Heart right ventricle (tissue), 16 donors: Measurements from ENCODE around the gene AKAP13. TPM values are rescaled to one million over a fixed set of nuclear protein-coding genes. Genes with fewer than 3 reads are reported as not detected.
A peak's percentile ranks its signal among the peaks of the same experiment; 100 is the strongest.

Experiments used
- ATAC-seq, 8 donors: fragments of 200-7000 bp; cut with Tn5 transposase; one replicate each; pipeline ENCODE4 v1.9.1; 2020; ENCODE audit warnings: mild to moderate bottlenecking in 8 of 8, moderate library complexity in 8 of 8, moderate number of reproducible peaks in 1 of 8
- DNase-seq, 2 donors: peaks; one replicate each; pipeline ENCODE4 v3.0.0-alpha.2; 2020
- H3K27ac ChIP-seq, 10 donors: fragments of 200-600 bp; sonication (generic) in 2 of 10; one replicate each; pipeline versions ENCODE4 v1.5.0 to v1.8.0; 2020 to 2022; ENCODE audit warnings: mild to moderate bottlenecking in 3 of 10
- H3K27me3 ChIP-seq, 7 donors: fragments of 200-600 bp; one replicate each; pipeline ENCODE4 v1.8.0; 2021 to 2022; ENCODE audit warnings: mild to moderate bottlenecking in 2 of 7
- H3K36me3 ChIP-seq, 9 donors: fragments of 200-600 bp; sonication (generic) in 1 of 9; one replicate each; pipeline versions ENCODE4 v1.5.0 to v1.8.0; 2020 to 2022; ENCODE audit warnings: mild to moderate bottlenecking in 2 of 9
- H3K4me1 ChIP-seq, 9 donors: fragments of 200-600 bp; sonication (generic) in 1 of 9; one replicate each; pipeline versions ENCODE4 v1.5.0 to v1.8.0; 2020 to 2022; ENCODE audit warnings: mild to moderate bottlenecking in 4 of 9
- H3K4me3 ChIP-seq, 10 donors: fragments of 200-600 bp; sonication (generic) in 2 of 10; one replicate each; pipeline versions ENCODE4 v1.5.0 to v1.8.0; 2020 to 2022; ENCODE audit warnings: mild to moderate bottlenecking in 7 of 10, moderate library complexity in 2 of 10
- H3K9me3 ChIP-seq, 11 donors: fragments of 200-600 bp in 10 of 11; sonication (generic) in 2 of 11; one replicate each; pipeline versions ENCODE4 v1.5.0 to v1.8.0; 2013 to 2022; ENCODE audit warnings: mild to moderate bottlenecking in 2 of 11, control low read depth in 1 of 11, moderate library complexity in 1 of 11
- WGBS, 2 donors: extraction: QIAGEN DNeasy Blood & Tissue Kit; methylation state at CpG; one replicate each; pipeline ENCODE4 v1.1.7; 2013; ENCODE audit warnings: inconsistent platforms in 1 of 2; 5-methylcytosine and 5-hydroxymethylcytosine counted together
- intact Hi-C, 10 donors: fragments of 100-400 bp; cut with DNase I; formaldehyde crosslinking; loops; one replicate each; pipeline versions ENCODE4 v1.11.1 to v1.14.2; 2022
- polyA plus RNA-seq, 2 donors: library from polyadenylated mRNA; stranded (reverse); fragments of 200-250 nt; gene quantifications; one replicate each; pipeline ENCODE4 v1.2.3, GENCODE V29; 2013
- total RNA-seq, 10 donors: library from RNA; stranded (reverse); fragmentation: NEBNext Ultra II Directional in 3 of 10; extraction: Animal tissue kit (Norgen Biotek cat#: 25700) in 3 of 10; gene quantifications; one replicate each; pipeline versions ENCODE4 v1.2.1 to v1.2.4, GENCODE V29; 2021 to 2023
- TF ChIP-seq, protein P1 (sequence below), 9 donors: fragments of 200-600 bp; sonication (generic) in 2 of 9; IDR thresholded peaks; one replicate each; pipeline versions ENCODE4 v1.5.0 to v1.8.0; 2021 to 2022; ENCODE audit warnings: antibody characterized with exemption in 9 of 9, mild to moderate bottlenecking in 5 of 9, moderate library complexity in 1 of 9
- donor health status: Arrhythmogenic right ventricular cardiomyopathy.
- donor health status: ischemic (EF 13 %, LVEDD 7.1; RV severe dilation, severe dysfunction).
- donor health status: healthy with polysubstance abuse.
- donor health status: DM: no; HTN: yes; CAD: no.
- donor health status: DM: no; HTN: no; CAD: no.
- donor health status: ischemic (EF 25% LVEDD 6.9; RV normal size, moderate dysfunction).
- donor health status: ischemic (EF 25% LVEDD 5.7; RV mildly dilated, moderate dysfunction).
- donor health status: healthy.
- donor health status: DM: yes; HTN: yes; CAD: no.
- donor health status: Ischemic cardiomyopathy.
- donor health status: ischemic (EF 35%, LVEDD 5.7; RV mildly dilated, moderate dysfunction).
- donor health status: nonischemic (EF 11% LVEDD 7.7; RV severe dilation, severe dysfunction).
- donor health status: DM: yes; HTN: yes; CAD: no.
- donor health status: PGD.
- donor health status: ischemic (EF 29% LVEDD 5.4; RV normal size, mild dysfunction).
- donor health status: nonischemic (EF 23%, LVEDD 6.1; RV moderate dilation, normal function).

Gene AKAP13
- total and polyA plus RNA-seq, 12 donors: 89.3 to 645 (median 480) TPM

DNA sequence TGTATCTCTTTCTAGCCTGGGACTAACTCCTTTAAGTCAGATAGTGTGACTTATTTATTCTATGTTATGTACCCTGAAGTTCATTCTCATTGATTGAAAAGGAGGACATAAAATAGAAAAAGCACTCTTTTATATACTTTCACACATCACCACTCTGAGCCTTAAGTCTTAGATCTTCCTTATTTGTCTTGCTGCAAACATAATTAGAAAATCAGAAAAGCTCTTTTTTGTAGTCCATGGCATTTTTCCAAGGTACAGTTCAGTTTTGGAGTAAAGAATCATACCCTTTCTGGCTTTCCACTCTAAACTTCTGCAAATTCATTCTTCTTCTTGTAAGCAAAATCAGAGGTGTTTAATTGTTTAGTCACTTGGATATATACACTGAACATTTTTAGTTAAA, 75.5 kb downstream of the AKAP13 start:
- H3K27me3 ChIP-seq: no peaks in the 10 kb centered on the region
- ATAC-seq (no peak), DNase-seq (no peak)
- TF ChIP-seq, protein P1, sequence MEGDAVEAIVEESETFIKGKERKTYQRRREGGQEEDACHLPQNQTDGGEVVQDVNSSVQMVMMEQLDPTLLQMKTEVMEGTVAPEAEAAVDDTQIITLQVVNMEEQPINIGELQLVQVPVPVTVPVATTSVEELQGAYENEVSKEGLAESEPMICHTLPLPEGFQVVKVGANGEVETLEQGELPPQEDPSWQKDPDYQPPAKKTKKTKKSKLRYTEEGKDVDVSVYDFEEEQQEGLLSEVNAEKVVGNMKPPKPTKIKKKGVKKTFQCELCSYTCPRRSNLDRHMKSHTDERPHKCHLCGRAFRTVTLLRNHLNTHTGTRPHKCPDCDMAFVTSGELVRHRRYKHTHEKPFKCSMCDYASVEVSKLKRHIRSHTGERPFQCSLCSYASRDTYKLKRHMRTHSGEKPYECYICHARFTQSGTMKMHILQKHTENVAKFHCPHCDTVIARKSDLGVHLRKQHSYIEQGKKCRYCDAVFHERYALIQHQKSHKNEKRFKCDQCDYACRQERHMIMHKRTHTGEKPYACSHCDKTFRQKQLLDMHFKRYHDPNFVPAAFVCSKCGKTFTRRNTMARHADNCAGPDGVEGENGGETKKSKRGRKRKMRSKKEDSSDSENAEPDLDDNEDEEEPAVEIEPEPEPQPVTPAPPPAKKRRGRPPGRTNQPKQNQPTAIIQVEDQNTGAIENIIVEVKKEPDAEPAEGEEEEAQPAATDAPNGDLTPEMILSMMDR (IDR thresholded peaks at IDR 0.05): no peak
- H3K4me1 ChIP-seq: peaks cover 5 to 91% (median 44%) of the 10 kb centered on the region in 9 donors
- no peak overlapping the region for H3K4me3 ChIP-seq
- no peaks in the 10 kb centered on the region for H3K36me3 ChIP-seq
- H3K27ac ChIP-seq: no peak overlapping the region
- peaks cover 0 to 11% (median 5%) of the 10 kb centered on the region in 11 donors for H3K9me3 ChIP-seq
- intact Hi-C loops: no loop called here

DNA sequence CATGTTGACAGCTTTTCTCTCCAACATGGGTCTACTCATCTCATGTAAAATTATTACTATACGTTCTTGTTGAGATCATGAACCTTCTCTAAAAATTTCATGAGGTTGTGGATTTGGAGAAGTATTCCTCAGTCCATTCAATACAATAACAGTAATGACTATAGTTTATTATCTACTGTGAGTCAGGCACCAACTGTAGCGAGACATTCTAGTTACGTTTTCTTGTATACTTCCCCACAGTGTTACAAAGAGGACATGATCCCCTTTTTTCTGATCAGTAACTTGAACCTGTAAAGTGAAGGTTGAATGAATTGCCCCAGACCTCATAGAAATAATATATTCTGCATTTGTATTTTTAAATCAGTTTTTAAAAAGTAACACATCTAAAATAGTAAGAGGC, 76.4 kb downstream of the AKAP13 start:
- ATAC-seq: no peak
- Histone ChIP-seq H3K36me3 (no peaks in the 10 kb centered on the region), H3K4me3 (no peak overlapping the region), H3K4me1 (peaks cover 5 to 97% (median 49%) of the 10 kb centered on the region in 9 donors), H3K27me3 (no peaks in the 10 kb centered on the region), H3K27ac (peak overlapping the region in 1 of 10 donors; percentile 57), H3K9me3 (peaks cover 0 to 2% (median 0%) of the 10 kb centered on the region in 11 donors)
- TF ChIP-seq, protein P1 (IDR thresholded peaks at IDR 0.05): no peak
- WGBS, 2 donors: 78 to 84% methylated on average over 3 of the region's 3 CpGs
- DNase-seq: no peak
- intact Hi-C loops: no loop called here

DNA sequence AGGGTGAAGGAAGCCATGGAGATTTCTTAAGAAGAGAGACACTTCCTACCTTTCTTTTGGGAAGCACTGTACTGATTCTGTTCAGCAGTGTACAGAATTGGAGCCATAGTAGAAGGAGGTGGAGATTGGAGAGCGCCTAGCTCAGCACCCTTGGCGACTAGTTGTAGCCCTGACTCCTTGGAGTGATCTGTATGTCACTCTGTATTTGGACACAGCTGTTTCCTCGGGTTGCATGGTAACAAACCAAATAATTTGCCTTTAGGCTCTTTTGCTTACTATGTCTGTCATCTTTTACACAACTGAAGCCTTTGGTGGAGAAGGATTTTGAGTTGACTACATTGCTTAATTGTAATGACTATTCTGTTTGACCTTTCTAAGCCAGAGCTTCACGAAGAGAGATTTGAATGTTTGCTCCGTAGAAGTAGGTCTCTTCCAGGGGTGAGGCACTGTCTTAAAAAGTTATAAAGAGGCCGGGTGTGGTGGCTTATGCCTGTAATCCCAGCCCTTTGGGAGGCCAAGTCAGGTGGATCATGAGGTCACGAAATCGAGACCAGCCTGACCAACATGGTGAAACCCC, 77.1 kb downstream of the AKAP13 start:
- intact Hi-C loops: no loop called here
- 67 to 70% methylated on average over 8 of the region's 8 CpGs for WGBS, 2 donors
- H3K27ac ChIP-seq: peak overlapping the region in 5 of 10 donors; percentile 4 to 57 (median 23)
- no peaks in the 10 kb centered on the region for H3K27me3 ChIP-seq
- H3K36me3 ChIP-seq: no peaks in the 10 kb centered on the region
- ATAC-seq (peak in 5 of 8 donors; percentile 18 to 77 (median 61)), DNase-seq (no peak)
- no peaks in the 10 kb centered on the region for H3K9me3 ChIP-seq
- no peak overlapping the region for H3K4me3 ChIP-seq
- peaks cover 5 to 97% (median 53%) of the 10 kb centered on the region in 9 donors for H3K4me1 ChIP-seq
- TF ChIP-seq, protein P1 (IDR thresholded peaks at IDR 0.05): no peak

DNA sequence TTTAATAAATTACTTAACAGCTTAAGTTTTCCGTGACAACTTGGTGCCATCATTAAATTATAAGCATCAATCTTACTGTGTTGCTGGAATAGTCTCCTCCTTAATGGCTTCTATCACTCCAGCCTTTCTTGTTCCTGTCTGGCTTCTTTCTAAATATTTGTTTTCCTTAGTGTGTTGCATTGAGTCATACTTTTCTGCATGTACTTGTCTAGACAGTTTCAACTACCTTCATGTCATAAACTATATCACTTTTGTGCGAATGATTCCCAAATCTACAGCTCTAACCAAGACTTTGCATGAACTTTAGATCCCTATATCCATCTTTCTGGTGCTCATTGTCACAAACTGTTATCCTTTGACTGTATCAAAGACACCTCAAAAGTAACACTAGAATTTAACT, 78.4 kb downstream of the AKAP13 start:
- no peaks in the 10 kb centered on the region for H3K9me3 ChIP-seq
- H3K4me1 ChIP-seq: peaks cover 5 to 94% (median 47%) of the 10 kb centered on the region in 9 donors
- TF ChIP-seq, protein P1 (IDR thresholded peaks at IDR 0.05): no peak
- DNase-seq (no peak), ATAC-seq (no peak)
- no peak overlapping the region for H3K4me3 ChIP-seq
- intact Hi-C loops: no loop called here
- H3K27ac ChIP-seq: no peak overlapping the region
- 93 to 97% methylated on average over 2 of the region's 2 CpGs for WGBS, 2 donors
- no peaks in the 10 kb centered on the region for H3K27me3 ChIP-seq
- no peaks in the 10 kb centered on the region for H3K36me3 ChIP-seq
